Kidney epithelial cell (primary cell): ENCODE results near the gene ISOC2. TPM values are rescaled to one million over a fixed set of nuclear protein-coding genes. Genes with fewer than 3 reads are reported as not detected.
"Not testable (repeated sequence)": the region's sequence is repeated elsewhere in the genome, so short reads cannot be mapped to it uniquely, and the experiment has no call there.

Experiments used
- DNase-seq: peaks from one replicate; pipeline ENCODE4 v3.0.0-alpha.2; 2010; ENCODE audit warnings: low read depth
- H3K27me3 ChIP-seq: 2 replicates; pipeline ENCODE4 v1.6.0; 2011; ENCODE audit warnings: low read length; ENCODE audit not compliant: control insufficient read depth, insufficient read depth
- H3K36me3 ChIP-seq: 2 replicates; pipeline ENCODE4 v1.5.1; 2011; ENCODE audit warnings: low read length; ENCODE audit not compliant: control insufficient read depth, insufficient read depth
- H3K4me3 ChIP-seq: 2 replicates; pipeline ENCODE4 v1.5.1; 2011; ENCODE audit warnings: low read depth, mild to moderate bottlenecking, control low read depth, low read length
- CTCF ChIP-seq: IDR thresholded peaks from 2 replicates; pipeline ENCODE4 v1.5.1; 2011; ENCODE audit warnings: mild to moderate bottlenecking, moderate library complexity, low read length, control low read depth, inconsistent platforms; ENCODE audit not compliant: insufficient read depth, poor library complexity, severe bottlenecking
- total RNA-seq: library from RNA; depleted of rRNA; stranded (reverse); fragments of >200 nt; gene quantifications from 2 replicates; pipeline ENCODE4 v1.2.3, GENCODE V29; 2015

Gene ISOC2
- total RNA-seq, 1 donor from 2014 or later: 49.8 TPM

- Histone ChIP-seq H3K4me3 (no peak overlapping the region), H3K27me3 (peaks cover 46% of the 10 kb centered on the region), H3K36me3 (no peaks in the 10 kb centered on the region)
- TF ChIP-seq CTCF: peak; percentile 11
- DNase-seq: no peak
Observed at GRCh38 chr19:55452749-55453346, 8.6 kb downstream of the ISOC2 start.

- Histone ChIP-seq H3K4me3 (no peak overlapping the region), H3K36me3 (no peaks in the 10 kb centered on the region), H3K27me3 (peaks cover 53% of the 10 kb centered on the region)
- no peak for TF ChIP-seq CTCF
- no peak for DNase-seq
Observed at GRCh38 chr19:55451965-55452748, 9.3 kb downstream of the ISOC2 start.

- no peak overlapping the region for H3K4me3 ChIP-seq
- no peak for TF ChIP-seq CTCF
- H3K36me3 ChIP-seq: no peaks in the 10 kb centered on the region
- H3K27me3 ChIP-seq: peaks cover 61% of the 10 kb centered on the region
- no peak for DNase-seq
Observed at GRCh38 chr19:55451163-55451964, 10.1 kb downstream of the ISOC2 start.

GRCh38 chr19:55449469-55449868 is 12.0 kb downstream of the ISOC2 start:
- no peaks in the 10 kb centered on the region for H3K36me3 ChIP-seq
- peaks cover 73% of the 10 kb centered on the region for H3K27me3 ChIP-seq
- no peak for DNase-seq
- TF ChIP-seq CTCF: no peak
- H3K4me3 ChIP-seq: no peak overlapping the region

GRCh38 chr19:55448175-55448490 is 13.3 kb downstream of the ISOC2 start:
- H3K27me3 ChIP-seq: peaks cover 85% of the 10 kb centered on the region
- H3K4me3 ChIP-seq, H3K36me3 ChIP-seq, DNase-seq: not testable (repeated sequence)

GRCh38 chr19:55447421-55448174 is 13.8 kb downstream of the ISOC2 start:
- H3K27me3 ChIP-seq: peaks cover 88% of the 10 kb centered on the region
- DNase-seq: no peak
- no peak overlapping the region for H3K4me3 ChIP-seq
- H3K36me3 ChIP-seq: no peaks in the 10 kb centered on the region
- peak; percentile 13 for TF ChIP-seq CTCF
